ENCODE measurements around the gene EHD2.
"Not testable (repeated sequence)": the region's sequence is repeated elsewhere in the genome, so short reads cannot be mapped to it uniquely, and the experiment has no call there.

The EHD2 gene

GRCh38 chr19:47766670-47767069 lies 53.4 kb downstream of the EHD2 start:
- in situ Hi-C loops (cut with MboI; ENCODE audit: low sequenced_read_pairs, unreplicated experiment) = no loop called here
- TF ChIP-seq CTCF (IDR thresholded peaks at IDR 0.05; ENCODE audit: borderline replicate concordance, control extremely low read depth, extremely low read depth, insufficient read depth, missing control alignments) = no peak
- DNase-seq (ENCODE audit: low spot score) = no peak

GRCh38 chr19:47767349-47767748 lies 54.1 kb downstream of the EHD2 start:
- no peak for TF ChIP-seq CTCF (IDR thresholded peaks at IDR 0.05; ENCODE audit: borderline replicate concordance, control extremely low read depth, extremely low read depth, insufficient read depth, missing control alignments)
- in situ Hi-C loops (cut with MboI; ENCODE audit: low sequenced_read_pairs, unreplicated experiment) = no loop called here
- no peak for DNase-seq (ENCODE audit: low spot score)

GRCh38 chr19:47768604-47769003 lies 55.4 kb downstream of the EHD2 start:
- in situ Hi-C loops (cut with MboI; ENCODE audit: low sequenced_read_pairs, unreplicated experiment) = no loop called here
- no peak for DNase-seq (ENCODE audit: low spot score)
- no peak for TF ChIP-seq CTCF (IDR thresholded peaks at IDR 0.05; ENCODE audit: borderline replicate concordance, control extremely low read depth, extremely low read depth, insufficient read depth, missing control alignments)

- in situ Hi-C loops (cut with MboI; ENCODE audit: low sequenced_read_pairs, unreplicated experiment) = no loop called here
- no peak for DNase-seq (ENCODE audit: low spot score)
- TF ChIP-seq CTCF (IDR thresholded peaks at IDR 0.05; ENCODE audit: borderline replicate concordance, control extremely low read depth, extremely low read depth, insufficient read depth, missing control alignments) = no peak
Observed at GRCh38 chr19:47769534-47769933, 56.3 kb downstream of the EHD2 start.

- DNase-seq (ENCODE audit: low spot score); in situ Hi-C loops (cut with MboI; ENCODE audit: low sequenced_read_pairs, unreplicated experiment): not testable (repeated sequence)
Observed at GRCh38 chr19:47771291-47771690, 58.1 kb downstream of the EHD2 start.

- TF ChIP-seq CTCF (IDR thresholded peaks at IDR 0.05; ENCODE audit: borderline replicate concordance, control extremely low read depth, extremely low read depth, insufficient read depth, missing control alignments) = no peak
- in situ Hi-C loops (cut with MboI; ENCODE audit: low sequenced_read_pairs, unreplicated experiment) = no loop called here
- DNase-seq (ENCODE audit: low spot score) = no peak
Observed at GRCh38 chr19:47776568-47776967, 63.3 kb downstream of the EHD2 start.

GRCh38 chr19:47777245-47778048 lies 64.2 kb downstream of the EHD2 start:
- DNase-seq (ENCODE audit: low spot score); in situ Hi-C loops (cut with MboI; ENCODE audit: low sequenced_read_pairs, unreplicated experiment): not testable (repeated sequence)

Measured in GM13976 (cell line).